Thoracic aorta (tissue), 2 donors: ENCODE data around the gene PRSS38. TPM values are rescaled to one million over a fixed set of nuclear protein-coding genes. Genes with fewer than 3 reads are reported as not detected.
A peak's percentile ranks its signal among the peaks of the same experiment; 100 is the strongest.

Experiments used
- ATAC-seq: fragments of 150-250 bp; one replicate; pipeline ENCODE4 v1.8.0; 2017; ENCODE audit warnings: low read depth; ENCODE audit not compliant: insufficient number of reproducible peaks, low FRiP score
- DNase-seq: peaks from one replicate; pipeline ENCODE4 v3.0.0-alpha.2; 2020; ENCODE audit warnings: low spot score
- H3K27ac ChIP-seq, 2 donors: fragments of 200-600 bp; sonication (generic); 1 replicate in 1 of 2; 2 replicates in 1 of 2; pipeline ENCODE4 v1.5.1; 2016; ENCODE audit warnings: mild to moderate bottlenecking in 2 of 2, moderate library complexity in 2 of 2
- H3K27me3 ChIP-seq: fragments of 200-600 bp; sonication (generic); replicated peaks from 2 replicates; pipeline ENCODE4 v1.6.0; 2016; ENCODE audit warnings: mild to moderate bottlenecking; ENCODE audit not compliant: insufficient read depth
- H3K36me3 ChIP-seq: fragments of 200-600 bp; sonication (generic); one replicate; pipeline ENCODE4 v1.5.1; 2016
- H3K4me1 ChIP-seq, 2 donors: fragments of 200-600 bp; sonication (generic); 1 replicate in 1 of 2; 2 replicates in 1 of 2; pipeline versions ENCODE4 v1.5.1 to v1.6.0; 2016; ENCODE audit warnings: low read depth in 2 of 2, mild to moderate bottlenecking in 1 of 2; ENCODE audit not compliant: control insufficient read depth in 1 of 2
- H3K4me3 ChIP-seq: fragments of 200-600 bp; sonication (generic); 2 replicates; pipeline ENCODE4 v1.5.1; 2016; ENCODE audit warnings: mild to moderate bottlenecking
- H3K9me3 ChIP-seq: fragments of 200-600 bp; sonication (generic); 2 replicates; pipeline ENCODE4 v1.5.1; 2016
- CTCF ChIP-seq: fragments of 200-600 bp; sonication (generic); IDR thresholded peaks from one replicate; pipeline ENCODE4 v1.5.1; 2019; ENCODE audit warnings: antibody characterized with exemption
- total RNA-seq, 2 donors: library from RNA; depleted of rRNA; stranded (reverse); fragments of >200 nt; gene quantifications; one replicate each; pipeline versions ENCODE4 v1.1.0 to v1.2.3, GENCODE V29; 2016

Gene PRSS38
- total RNA-seq, 2 donors from 2014 or later, result not detected

- no peak for ATAC-seq
- Histone ChIP-seq H3K36me3 (no peaks in the 10 kb centered on the region), H3K4me3 (peak overlapping the region; percentile 64), H3K9me3 (no peaks in the 10 kb centered on the region), H3K4me1 (peaks cover 7 to 19% of the 10 kb centered on the region in 2 donors), H3K27ac (peak overlapping the region; percentile 1 to 9), H3K27me3 (no peaks in the 10 kb centered on the region)
- DNase-seq, result no peak
- TF ChIP-seq CTCF, result no peak
These were observed 71.7 kb downstream of the PRSS38 start for GRCh38 chr1:227886993-227887696.

- H3K4me3 ChIP-seq, result peak overlapping the region; percentile 64
- H3K4me1 ChIP-seq, result peaks cover 7 to 19% of the 10 kb centered on the region in 2 donors
- DNase-seq (no peak), ATAC-seq (no peak)
- no peaks in the 10 kb centered on the region for H3K27me3 ChIP-seq
- peak overlapping the region; percentile 1 to 9 for H3K27ac ChIP-seq
- TF ChIP-seq CTCF, result no peak
- no peaks in the 10 kb centered on the region for H3K36me3 ChIP-seq
- H3K9me3 ChIP-seq, result no peaks in the 10 kb centered on the region
These were observed 72.4 kb downstream of the PRSS38 start for GRCh38 chr1:227887697-227888403.

- no peak for TF ChIP-seq CTCF
- Histone ChIP-seq H3K4me1 (peaks cover 7 to 19% of the 10 kb centered on the region in 2 donors), H3K9me3 (no peaks in the 10 kb centered on the region), H3K4me3 (no peak overlapping the region), H3K36me3 (no peaks in the 10 kb centered on the region), H3K27me3 (no peaks in the 10 kb centered on the region), H3K27ac (no peak overlapping the region)
- ATAC-seq (no peak), DNase-seq (no peak)
These were observed 73.0 kb downstream of the PRSS38 start for GRCh38 chr1:227888404-227889046.

GRCh38 chr1:227889047-227889862, 73.8 kb downstream of the PRSS38 start:
- Histone ChIP-seq H3K9me3 (no peaks in the 10 kb centered on the region), H3K36me3 (no peaks in the 10 kb centered on the region), H3K4me3 (no peak overlapping the region), H3K27ac (no peak overlapping the region), H3K4me1 (peaks cover 7 to 19% of the 10 kb centered on the region in 2 donors), H3K27me3 (no peaks in the 10 kb centered on the region)
- ATAC-seq, result no peak
- DNase-seq, result no peak
- no peak for TF ChIP-seq CTCF
